Duodenal mucosa (tissue), 2 donors: ENCODE data around the gene PCSK6.

Source experiments
- H3K27ac ChIP-seq: one replicate; pipeline ENCODE4 v1.7.0; 2013; ENCODE audit warnings: low read depth, low read length
- H3K27me3 ChIP-seq, 2 donors: one replicate each; pipeline ENCODE4 v1.7.0; 2013; ENCODE audit warnings: low read length in 2 of 2, control low read depth in 1 of 2; ENCODE audit not compliant: insufficient read depth in 2 of 2, control insufficient read depth in 1 of 2
- H3K36me3 ChIP-seq, 2 donors: one replicate each; pipeline ENCODE4 v1.7.0; 2013; ENCODE audit warnings: low read length in 2 of 2, control low read depth in 1 of 2; ENCODE audit not compliant: insufficient read depth in 2 of 2, control insufficient read depth in 1 of 2
- H3K4me1 ChIP-seq, 2 donors: one replicate each; pipeline ENCODE4 v1.7.0; 2013; ENCODE audit warnings: low read length in 2 of 2, control low read depth in 1 of 2; ENCODE audit not compliant: insufficient read depth in 2 of 2, control insufficient read depth in 1 of 2
- H3K4me3 ChIP-seq, 2 donors: one replicate each; pipeline ENCODE4 v1.7.0; 2013; ENCODE audit warnings: low read length in 2 of 2, low read depth in 1 of 2
- H3K9ac ChIP-seq, 2 donors: one replicate each; pipeline ENCODE4 v1.7.0; 2013; ENCODE audit warnings: low read length in 2 of 2, low read depth in 1 of 2
- H3K9me3 ChIP-seq, 2 donors: one replicate each; pipeline ENCODE4 v1.7.0; 2013; ENCODE audit warnings: low read length in 2 of 2, control low read depth in 1 of 2; ENCODE audit not compliant: control insufficient read depth in 1 of 2

The PCSK6 gene

DNA sequence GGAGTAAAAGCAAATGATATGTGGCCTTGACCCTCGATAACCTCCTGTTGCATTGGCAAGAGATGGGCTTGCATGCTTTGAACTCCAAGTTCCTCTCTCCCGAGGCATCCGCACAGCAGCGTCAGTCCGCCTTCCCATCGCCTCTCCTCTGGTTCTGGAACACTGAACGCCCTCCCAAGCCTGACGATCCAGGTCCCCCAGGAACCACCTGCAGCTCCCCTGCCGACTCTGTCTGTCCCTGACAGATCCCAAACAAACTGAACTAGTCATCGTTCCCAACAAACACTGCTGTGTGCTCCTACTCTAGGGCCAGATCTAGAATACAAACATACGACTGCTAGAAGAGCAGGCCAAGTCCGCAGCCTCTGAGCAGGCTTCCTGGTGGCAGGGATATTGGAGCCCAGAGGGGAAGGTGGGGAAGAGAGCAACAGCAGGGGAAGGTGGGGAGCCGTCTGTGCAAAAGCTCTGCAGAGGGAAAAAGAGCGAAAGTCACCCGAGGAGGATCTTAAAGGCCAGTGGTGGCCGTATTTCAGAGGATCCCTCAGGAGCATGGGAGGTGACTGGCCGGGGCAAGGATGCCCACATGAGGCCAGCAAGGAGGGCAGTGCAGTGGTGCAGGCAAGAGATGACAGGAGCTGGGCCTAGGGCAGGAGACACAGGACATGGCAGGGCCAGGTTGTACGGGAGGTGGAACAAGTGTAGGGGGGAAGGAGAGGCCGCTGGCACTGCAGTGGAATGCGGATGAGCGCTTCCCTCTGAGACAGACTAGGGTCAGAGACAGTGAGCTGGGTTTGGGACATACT is 50.8 kb downstream of the PCSK6 start:
- Histone ChIP-seq H3K9ac (no peak overlapping the region), H3K27ac (no peak overlapping the region)

DNA sequence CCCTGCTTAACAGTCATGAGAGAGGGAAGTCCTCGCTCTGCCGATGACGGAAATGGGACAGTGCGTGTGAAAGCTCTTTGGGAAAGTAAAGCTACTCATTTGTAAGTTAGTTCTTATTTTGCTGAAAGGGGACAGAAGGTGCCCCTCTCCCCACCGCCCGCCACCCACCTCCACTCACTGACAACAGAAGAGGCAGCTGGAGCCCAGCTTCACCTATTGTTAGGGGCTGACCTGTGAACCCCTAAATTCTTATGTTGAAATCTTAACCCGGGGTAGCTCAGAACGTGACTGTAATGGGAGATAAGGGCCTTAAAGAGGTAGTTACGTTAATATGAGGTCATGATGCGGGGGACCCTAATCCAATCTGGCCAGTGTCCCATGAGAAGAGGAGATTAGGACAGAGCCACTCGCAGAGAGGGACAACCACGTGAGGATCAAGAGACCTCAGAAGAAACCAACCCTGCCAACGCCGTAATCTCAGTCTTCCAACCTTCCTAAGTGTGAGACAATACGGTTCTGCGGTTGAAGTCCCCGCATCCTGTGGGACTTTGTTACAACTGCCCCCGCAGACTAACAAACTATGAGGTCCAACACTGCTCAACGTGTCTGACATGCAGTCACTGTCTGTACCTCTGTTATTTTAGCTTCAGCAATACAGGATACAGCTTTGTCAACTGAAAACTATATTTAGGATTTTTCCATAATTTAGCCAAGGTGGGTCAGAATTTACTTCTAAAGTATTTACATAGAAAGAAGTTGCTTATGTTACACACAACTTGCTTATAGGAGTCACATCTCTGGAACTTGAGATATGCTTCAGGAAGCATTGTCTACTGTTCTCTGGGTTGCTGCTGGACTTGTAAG is 51.7 kb downstream of the PCSK6 start:
- H3K9me3 ChIP-seq = no peaks in the 10 kb centered on the region
- peaks cover 20 to 28% of the 10 kb centered on the region in 2 donors for H3K4me1 ChIP-seq
- no peak overlapping the region for H3K9ac ChIP-seq
- H3K4me3 ChIP-seq = no peak overlapping the region
- no peaks in the 10 kb centered on the region for H3K36me3 ChIP-seq
- H3K27ac ChIP-seq = no peak overlapping the region
- no peaks in the 10 kb centered on the region for H3K27me3 ChIP-seq

More for the DNA sequence above, 50.8 kb downstream of the PCSK6 start:
- Histone ChIP-seq H3K36me3 (no peaks in the 10 kb centered on the region), H3K4me3 (no peak overlapping the region), H3K9me3 (no peaks in the 10 kb centered on the region), H3K4me1 (peaks cover 18 to 28% of the 10 kb centered on the region in 2 donors), H3K27me3 (no peaks in the 10 kb centered on the region)

DNA sequence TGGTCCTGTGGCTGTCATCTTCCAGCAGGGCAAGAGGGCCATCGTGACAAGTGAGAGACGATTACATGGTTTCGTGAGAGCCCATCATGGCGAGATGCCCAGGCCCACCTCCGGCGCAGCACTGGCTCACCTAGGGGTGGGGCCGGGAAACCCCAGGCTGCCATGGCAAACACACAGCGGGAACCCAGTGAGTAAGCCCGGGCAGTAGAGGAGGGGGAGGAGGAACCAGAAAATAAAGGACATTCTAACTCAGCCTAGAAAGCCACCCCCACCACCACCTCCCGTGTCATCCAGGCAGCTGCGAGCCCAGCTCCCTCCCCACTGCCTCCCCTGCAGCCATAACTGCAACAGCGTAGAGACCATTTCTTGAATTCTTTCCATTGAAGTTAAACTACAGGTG is 52.3 kb downstream of the PCSK6 start:
- no peak overlapping the region for H3K27ac ChIP-seq
- no peaks in the 10 kb centered on the region for H3K9me3 ChIP-seq
- no peak overlapping the region for H3K4me3 ChIP-seq
- H3K27me3 ChIP-seq = no peaks in the 10 kb centered on the region
- no peaks in the 10 kb centered on the region for H3K36me3 ChIP-seq
- H3K9ac ChIP-seq = no peak overlapping the region
- peaks cover 20 to 28% of the 10 kb centered on the region in 2 donors for H3K4me1 ChIP-seq

- Histone ChIP-seq H3K4me1 (peaks cover 20 to 28% of the 10 kb centered on the region in 2 donors), H3K36me3 (no peaks in the 10 kb centered on the region), H3K9me3 (no peaks in the 10 kb centered on the region), H3K4me3 (no peak overlapping the region), H3K27me3 (no peaks in the 10 kb centered on the region), H3K27ac (no peak overlapping the region), H3K9ac (no peak overlapping the region)
These were observed 53.0 kb downstream of the PCSK6 start for GRCh38 chr15:101436526-101436925.

- Histone ChIP-seq H3K36me3 (no peaks in the 10 kb centered on the region), H3K9ac (no peak overlapping the region), H3K4me3 (no peak overlapping the region), H3K4me1 (peaks cover 20 to 25% of the 10 kb centered on the region in 2 donors), H3K27ac (no peak overlapping the region), H3K27me3 (no peaks in the 10 kb centered on the region), H3K9me3 (no peaks in the 10 kb centered on the region)
These were observed 53.7 kb downstream of the PCSK6 start for GRCh38 chr15:101435761-101436160.

GRCh38 chr15:101434032-101434920 is 55.2 kb downstream of the PCSK6 start:
- Histone ChIP-seq H3K36me3 (no peaks in the 10 kb centered on the region), H3K9ac (no peak overlapping the region), H3K9me3 (no peaks in the 10 kb centered on the region), H3K27me3 (no peaks in the 10 kb centered on the region), H3K27ac (no peak overlapping the region), H3K4me3 (no peak overlapping the region), H3K4me1 (peaks cover 10 to 11% of the 10 kb centered on the region in 2 donors)

GRCh38 chr15:101433396-101433795 is 56.1 kb downstream of the PCSK6 start:
- no peaks in the 10 kb centered on the region for H3K36me3 ChIP-seq
- H3K27ac ChIP-seq = no peak overlapping the region
- no peaks in the 10 kb centered on the region for H3K9me3 ChIP-seq
- H3K27me3 ChIP-seq = no peaks in the 10 kb centered on the region
- H3K4me3 ChIP-seq = no peak overlapping the region
- no peak overlapping the region for H3K9ac ChIP-seq
- H3K4me1 ChIP-seq = peaks cover 2 to 3% of the 10 kb centered on the region in 2 donors

GRCh38 chr15:101432982-101433381 is 56.5 kb downstream of the PCSK6 start:
- Histone ChIP-seq H3K4me1 (peaks cover 0 to 3% of the 10 kb centered on the region in 2 donors), H3K4me3 (no peak overlapping the region), H3K36me3 (no peaks in the 10 kb centered on the region), H3K27me3 (no peaks in the 10 kb centered on the region), H3K9ac (no peak overlapping the region), H3K9me3 (no peaks in the 10 kb centered on the region), H3K27ac (no peak overlapping the region)

DNA sequence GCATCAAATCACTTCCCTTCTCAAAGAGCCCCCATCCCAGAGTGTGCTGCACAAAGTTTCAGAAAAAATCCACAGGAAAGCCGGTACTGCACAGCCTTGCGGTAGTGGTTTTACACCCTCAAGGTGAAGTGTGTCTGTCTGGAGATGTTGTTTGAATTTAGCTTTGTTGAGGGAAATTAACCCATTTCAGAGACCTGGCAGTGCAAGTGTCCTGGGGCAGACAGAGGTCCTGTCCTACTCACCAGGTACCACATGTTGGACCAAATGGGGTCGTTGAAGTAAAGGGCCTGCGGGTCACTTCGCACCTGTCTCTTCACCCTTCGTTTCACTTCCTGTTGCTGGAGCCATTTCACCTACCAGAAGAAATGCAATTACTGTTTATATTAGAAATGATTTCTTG is 57.8 kb downstream of the PCSK6 start:
- Histone ChIP-seq H3K27me3 (no peaks in the 10 kb centered on the region), H3K9ac (no peak overlapping the region), H3K4me3 (no peak overlapping the region), H3K4me1 (peaks cover 0 to 3% of the 10 kb centered on the region in 2 donors), H3K9me3 (no peaks in the 10 kb centered on the region), H3K36me3 (no peaks in the 10 kb centered on the region), H3K27ac (no peak overlapping the region)
